ENCODE results near the gene TARS3.
"Not testable (repeated sequence)": the region's sequence is repeated elsewhere in the genome, so short reads cannot be mapped to it uniquely, and the experiment has no call there.

The TARS3 gene

DNA sequence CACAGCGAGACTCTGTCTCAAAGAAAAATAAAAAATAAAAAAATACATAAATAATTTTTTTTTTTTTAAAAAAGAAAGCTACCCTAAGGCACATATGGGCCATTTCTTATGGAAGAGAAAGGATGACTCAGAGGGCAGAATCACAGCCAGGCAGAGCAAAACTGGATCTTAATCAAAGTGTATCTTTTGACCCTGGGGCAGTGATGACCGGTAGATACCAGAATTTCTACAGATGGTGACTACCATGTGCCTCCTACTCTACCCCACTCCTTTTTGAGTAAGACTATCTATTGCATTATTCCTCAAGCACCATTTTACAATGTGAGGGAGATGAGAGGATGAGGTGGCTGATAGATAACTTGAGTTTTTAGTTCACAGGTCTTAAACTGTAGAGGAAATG is 26.0 kb downstream of the TARS3 start:
- no peak for DNase-seq (ENCODE audit: low read depth)

DNA sequence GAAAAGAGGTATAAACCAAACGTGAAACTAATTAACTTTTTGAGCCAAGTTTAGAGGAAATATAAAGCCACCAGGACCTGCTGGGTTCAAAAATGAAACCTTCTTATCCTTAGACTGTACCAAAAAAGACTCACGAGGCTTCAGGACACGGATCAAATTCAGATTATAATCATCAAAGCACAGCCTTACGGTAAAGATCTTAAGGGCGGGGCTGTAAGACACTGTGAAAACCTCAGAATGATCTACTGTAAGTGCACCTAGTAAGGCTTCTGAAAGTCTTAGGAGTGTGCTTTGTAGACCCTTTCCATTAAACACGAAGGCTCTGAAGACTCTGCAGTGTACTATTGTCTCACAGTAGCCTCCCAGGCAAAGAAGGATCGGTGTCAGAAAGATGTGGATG is 26.8 kb downstream of the TARS3 start:
- DNase-seq (ENCODE audit: low read depth), result no peak

GRCh38 chr15:101696829-101697228 is 27.4 kb downstream of the TARS3 start:
- DNase-seq (ENCODE audit: low read depth), result no peak

DNA sequence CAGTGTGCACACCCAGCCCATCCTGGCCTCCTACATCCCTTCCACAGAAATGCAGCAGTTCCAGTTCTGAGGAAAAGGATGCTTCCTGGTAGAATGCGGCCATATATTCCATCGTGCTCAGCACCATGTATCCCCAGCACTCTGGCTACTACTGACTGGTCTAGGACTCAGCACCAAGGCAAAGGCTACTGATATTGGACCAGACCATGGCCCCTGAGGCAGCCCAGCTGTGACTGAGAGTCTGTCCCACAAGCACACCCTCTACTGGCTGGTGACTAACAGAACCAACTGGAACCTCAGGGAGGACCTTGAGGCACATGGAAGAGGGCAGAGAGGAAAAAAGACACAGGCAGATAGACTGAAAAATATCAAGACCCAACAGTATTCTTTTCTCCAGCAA is 30.0 kb downstream of the TARS3 start:
- no peak for DNase-seq (ENCODE audit: low read depth)

DNA sequence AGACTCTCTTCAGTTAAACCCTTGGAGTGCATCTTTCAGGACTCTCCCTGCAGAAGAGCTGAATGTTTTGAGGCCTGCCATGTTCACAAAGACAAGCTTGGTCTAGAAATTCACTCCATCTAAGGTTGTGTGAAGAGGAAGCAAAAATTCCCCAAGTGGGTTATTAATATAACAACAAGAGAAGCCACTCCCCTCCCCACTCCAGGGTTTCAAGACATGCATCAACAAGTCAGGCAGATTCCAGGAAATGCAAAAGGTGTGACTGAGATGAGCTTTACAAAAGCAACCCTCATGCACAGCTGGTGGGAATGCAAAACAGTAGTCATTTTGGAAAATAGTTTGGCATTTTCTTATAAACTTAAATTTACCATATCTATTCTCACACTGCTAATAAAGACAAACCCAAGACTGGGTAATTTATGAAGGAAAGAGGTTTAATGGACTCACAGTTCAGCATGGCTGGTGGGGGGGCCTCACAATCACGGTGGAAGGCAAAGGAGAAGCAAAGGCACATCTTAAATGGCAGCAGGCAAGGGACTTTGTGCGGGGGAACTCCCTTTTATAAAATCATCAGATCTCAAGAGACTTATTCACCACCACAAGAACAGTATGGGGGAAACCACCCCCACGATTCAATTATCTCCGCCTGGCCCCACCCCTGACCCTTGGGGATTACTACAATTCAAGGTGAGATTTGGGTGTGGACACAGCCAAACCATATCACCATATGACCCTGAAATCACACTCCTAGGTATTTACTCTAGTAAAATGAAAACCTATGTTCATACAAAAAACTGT is 31.3 kb downstream of the TARS3 start:
- DNase-seq (ENCODE audit: low read depth), result no peak

DNA sequence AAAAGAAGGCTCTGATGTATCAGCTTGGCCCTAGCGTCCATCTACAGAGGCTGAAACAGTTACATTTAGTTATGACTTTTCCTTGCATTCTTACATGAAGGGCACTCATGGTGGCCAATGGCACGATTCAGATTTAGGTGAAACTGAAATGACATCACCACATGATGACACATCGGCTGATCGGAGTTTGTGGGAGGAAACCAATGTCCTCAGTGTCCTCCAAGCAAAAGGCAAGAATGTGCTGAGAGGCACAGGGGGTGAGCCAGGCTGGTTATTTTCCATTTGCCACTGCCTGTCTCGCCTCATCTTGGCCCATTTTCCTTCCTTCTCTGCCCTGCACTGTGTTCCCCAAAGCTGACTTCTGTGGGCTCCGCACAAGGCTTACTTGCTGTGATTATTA is 34.4 kb downstream of the TARS3 start:
- no peak for DNase-seq (ENCODE audit: low read depth)

DNA sequence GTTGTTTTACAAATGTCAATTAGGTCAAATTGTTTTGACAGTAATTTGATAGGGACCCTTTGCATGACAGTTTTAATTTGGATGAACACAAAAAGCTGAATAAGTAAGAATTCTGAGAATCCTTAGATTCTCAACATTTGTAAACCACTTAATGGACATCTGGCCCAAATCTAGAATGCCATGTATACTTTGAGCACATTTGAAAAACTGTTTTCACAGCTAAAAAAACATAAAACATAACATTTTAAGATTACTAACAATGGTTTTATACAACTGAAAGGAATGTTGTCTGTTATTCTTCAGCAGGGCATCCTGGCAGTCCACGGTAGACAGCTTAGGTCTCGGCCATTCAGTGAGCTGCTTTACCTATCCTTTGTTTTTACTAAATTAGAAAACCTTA is 37.6 kb downstream of the TARS3 start:
- DNase-seq (ENCODE audit: low read depth), result no peak

DNA sequence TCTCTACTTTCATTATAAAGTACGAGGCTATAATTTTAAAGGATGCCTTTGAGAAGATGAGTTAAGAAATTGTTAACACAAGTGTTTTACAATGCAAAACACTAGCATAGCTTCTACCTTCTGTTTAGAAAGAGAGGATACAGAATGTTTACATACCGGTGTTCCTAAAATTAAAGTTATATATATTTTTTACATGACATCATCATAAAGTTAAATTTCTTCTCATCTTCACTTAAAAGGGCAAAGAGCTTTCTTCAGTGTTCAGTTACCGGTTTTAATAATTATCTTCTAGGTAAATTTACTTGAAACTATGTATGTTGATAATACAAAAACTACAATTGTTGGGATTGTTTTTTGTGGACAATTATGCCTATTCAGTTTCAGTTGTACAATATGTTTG is 39.4 kb downstream of the TARS3 start:
- DNase-seq (ENCODE audit: low read depth), result no peak

DNA sequence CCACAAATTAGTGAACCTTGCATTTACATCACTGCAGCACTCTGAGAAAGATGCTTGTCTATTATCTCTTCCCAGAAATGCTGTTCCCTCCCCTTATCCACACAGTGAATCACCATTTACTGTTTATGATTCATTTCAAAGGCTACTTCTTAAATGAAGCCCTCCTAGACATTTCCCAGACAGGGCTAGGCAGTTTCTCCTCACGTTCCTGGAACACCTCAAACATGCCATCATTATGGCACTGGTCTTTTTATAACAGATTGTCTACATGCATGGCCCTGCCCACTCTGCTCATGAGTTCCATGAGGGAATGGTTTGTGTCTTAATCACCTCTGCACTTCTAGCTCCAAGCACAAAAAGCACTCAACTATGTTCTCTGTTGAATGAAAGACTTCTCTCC is 39.9 kb downstream of the TARS3 start:
- DNase-seq (ENCODE audit: low read depth), result no peak

GRCh38 chr15:101679806-101680205 is 44.5 kb downstream of the TARS3 start:
- no peak for DNase-seq (ENCODE audit: low read depth)

DNA sequence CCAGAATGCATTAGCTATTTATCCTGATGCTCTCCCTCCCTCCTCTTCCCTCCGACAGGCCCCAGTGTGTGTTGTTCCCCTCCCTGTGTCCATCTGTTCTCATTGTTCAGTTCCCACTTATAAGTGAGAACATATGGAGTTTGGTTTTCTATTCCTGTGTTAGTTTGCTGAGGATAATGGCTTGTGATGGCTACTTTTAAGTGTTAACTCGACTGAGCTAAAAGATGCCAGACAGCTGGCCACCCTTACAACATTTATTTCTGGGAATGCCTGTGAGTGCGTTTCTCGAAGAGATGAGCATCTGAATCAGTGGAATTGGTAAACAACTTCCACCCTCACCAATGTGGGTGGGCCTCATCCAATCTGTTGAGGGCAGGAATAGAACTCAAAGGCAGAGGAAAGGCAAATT is 47.3 kb downstream of the TARS3 start:
- no peak for DNase-seq (ENCODE audit: low read depth)

GRCh38 chr15:101675796-101676582 is 48.3 kb downstream of the TARS3 start:
- DNase-seq (ENCODE audit: low read depth), result no peak

DNA sequence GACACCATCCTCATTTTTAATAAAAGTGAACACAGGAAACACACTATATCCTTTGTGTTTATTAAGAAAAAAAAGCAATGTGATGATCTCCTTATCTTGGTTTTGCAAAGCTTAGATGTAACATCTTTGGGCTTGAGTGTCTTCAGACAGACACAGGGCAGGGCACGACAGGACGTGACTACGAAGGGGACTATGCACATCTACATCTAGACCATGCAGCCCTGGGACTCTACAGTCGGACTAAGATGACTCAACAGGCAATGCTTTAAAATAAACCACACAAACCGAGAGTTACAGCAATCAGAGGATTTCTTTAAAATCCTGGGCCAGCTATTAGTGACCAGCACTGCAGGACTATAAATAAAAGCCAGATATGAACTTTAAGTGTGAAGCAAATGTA is 49.3 kb downstream of the TARS3 start:
- DNase-seq (ENCODE audit: low read depth), result no peak

DNA sequence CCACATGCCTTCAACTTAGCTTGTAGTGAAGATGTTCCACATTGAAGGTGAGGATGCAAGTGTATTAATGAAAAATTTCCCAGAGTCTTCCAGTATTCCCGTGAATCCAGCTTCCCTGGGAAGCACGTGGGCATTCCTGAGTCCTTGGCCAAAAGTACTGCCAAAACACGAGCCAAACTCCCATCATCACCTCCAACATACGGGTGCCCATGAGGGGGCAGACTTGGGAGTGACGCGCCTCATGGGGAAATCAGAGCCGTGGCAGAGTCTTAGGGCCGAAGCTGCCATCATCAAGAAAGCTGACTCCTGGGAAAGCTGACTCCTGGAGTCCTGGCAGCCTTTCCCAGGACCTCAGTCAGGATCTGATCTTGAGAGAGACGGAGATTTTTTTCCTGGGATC is 52.0 kb downstream of the TARS3 start:
- DNase-seq (ENCODE audit: low read depth), result no peak

GRCh38 chr15:101669744-101670143 is 54.5 kb downstream of the TARS3 start:
- no peak for DNase-seq (ENCODE audit: low read depth)

DNA sequence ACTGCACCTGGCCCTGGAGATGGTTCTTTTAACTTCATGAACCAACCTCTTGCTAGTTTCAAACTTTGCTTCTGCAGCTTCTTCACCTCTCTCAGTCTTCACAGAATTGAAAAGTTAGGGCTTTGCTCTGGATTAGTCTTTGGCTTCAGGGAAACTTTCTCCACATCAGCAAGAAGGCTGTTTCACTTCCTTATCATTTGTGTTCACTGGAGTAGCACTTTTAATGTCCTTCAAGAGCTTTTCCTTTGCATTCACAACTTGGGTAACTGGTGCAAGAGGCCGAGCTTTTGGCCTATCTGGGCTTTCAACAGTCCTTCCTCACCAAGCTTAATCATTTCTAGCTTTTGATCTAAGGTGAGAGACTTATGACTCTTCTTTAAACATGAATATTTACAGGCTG is 56.4 kb downstream of the TARS3 start:
- DNase-seq (ENCODE audit: low read depth), result no peak

- no peak for DNase-seq (ENCODE audit: low read depth)
Observed at GRCh38 chr15:101664303-101664913, 59.9 kb downstream of the TARS3 start.

DNA sequence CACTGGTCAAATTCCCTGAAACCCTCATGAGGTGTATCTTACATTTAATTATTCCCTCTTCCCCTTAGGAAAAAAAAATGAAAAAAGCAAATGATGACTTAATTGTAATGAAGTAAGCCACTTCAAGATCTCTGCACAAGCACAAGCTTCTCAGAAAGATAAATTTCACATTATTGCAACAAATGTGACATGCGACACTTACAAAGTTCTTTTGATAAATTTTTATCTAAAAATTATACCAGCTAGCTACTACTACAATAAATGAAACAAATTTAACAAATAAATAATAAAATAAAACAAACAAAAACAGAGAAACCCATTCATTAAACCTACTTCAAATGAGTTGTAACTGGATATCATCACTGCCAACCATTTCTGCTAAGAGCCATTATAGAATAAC is 62.1 kb downstream of the TARS3 start:
- DNase-seq (ENCODE audit: low read depth), result no peak

DNA sequence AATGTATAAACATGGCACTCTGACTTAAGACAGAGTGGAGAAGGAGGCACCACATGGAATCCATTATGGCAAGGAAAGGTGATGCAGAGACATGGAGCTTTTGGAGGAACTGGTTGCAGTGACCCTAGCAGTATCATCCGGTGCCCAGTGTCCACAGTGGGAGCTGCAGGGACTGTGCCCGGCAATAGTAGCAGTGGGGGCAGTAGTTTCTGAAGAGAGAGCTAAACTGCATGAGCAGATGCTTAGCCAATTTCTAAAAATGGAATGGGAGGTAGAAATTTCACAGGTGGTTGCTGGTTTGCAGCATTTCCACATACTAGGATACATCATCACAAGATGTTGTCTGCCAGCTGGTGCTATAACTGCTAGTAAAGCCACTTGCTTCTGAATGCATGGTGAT is 64.3 kb downstream of the TARS3 start:
- DNase-seq (ENCODE audit: low read depth), result no peak

DNA sequence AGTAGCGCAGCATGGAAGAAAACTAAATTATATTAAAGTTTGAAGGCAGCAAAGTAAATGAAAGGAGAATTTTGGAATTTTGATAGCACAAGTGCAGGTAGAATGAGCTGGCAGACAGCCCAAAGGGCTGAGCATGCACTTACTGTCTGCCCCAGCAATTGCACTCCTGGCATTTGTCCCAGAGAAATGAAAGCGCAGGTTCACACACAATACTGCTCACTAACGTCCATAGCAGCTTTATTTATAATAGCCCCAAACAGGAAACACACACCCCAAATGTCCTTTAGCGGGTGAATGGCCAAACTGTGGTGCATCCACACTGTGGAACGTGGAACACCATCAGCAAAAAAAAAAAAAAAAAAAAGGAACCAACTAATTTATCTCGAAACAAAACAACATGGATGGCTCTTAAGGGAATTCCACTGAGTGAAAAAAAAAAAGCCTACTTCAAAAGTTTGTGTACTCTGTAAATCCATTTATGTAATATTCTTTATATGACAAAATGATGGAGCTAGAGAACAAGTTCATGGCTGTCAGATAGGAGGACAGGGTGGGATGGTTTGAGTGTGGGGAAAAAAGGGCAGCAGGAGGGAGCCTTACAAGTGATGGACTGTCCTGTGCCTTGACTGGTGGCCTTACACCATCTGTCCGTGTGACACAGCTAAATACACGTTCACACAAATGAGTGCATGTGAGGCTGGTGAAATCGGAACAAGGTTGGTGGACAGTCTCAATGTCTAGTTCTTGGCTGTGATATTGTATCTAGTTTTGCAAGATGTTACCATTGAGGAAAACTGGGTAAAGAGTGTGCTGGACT is 66.1 kb downstream of the TARS3 start:
- DNase-seq (ENCODE audit: low read depth), result no peak

DNA sequence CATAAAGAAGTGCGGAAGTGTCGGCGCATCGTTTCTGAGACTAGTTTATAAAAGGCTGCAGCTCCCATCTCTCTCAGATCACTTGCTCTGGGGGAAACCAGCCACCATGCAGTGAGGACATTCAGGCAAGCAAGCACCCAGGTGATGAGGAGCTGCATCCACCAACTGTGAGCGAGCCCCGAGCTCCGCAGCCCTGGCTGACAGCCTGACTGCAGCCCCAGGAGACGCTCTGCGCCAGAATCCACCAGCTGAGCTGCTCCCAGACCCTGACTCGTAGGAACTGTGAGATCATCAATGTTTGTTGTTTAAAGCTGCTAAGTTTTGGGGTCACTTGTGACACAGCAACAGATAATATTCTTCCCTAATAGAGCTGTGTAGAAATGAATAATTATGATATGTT is 67.1 kb downstream of the TARS3 start:
- DNase-seq (ENCODE audit: low read depth), result no peak

DNA sequence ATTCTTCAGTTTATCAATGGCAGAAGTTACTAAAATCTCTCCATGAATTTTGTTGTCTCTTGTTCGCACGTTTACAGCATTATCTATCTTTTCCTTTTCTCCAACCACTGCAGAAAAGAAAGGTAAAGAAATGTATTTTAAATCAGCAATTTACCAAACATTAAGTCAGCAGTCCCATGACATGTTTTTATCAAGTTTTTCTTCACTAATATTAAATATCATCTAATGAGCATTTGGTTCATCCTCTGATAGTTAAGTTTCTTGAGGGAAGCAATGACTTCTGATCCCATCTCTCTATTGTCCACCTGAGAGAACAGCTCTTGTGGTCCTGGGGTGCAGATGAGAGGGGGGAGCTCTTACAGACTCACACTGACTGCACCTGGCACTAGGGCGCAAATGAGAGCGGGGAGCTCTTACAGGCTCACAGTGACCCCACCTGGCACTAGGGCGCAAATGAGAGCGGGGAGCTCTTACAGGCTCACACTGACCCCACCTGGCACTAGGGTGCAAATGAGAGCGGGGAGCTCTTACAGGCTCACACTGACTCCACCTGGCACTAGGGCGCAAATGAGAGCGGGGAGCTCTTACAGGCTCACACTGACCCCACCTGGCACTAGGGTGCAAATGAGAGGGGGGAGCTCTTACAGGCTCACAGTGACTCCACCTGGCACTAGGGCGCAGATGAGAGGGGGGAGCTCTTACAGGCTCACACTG is 69.5 kb downstream of the TARS3 start:
- not testable (repeated sequence) for DNase-seq (ENCODE audit: low read depth)

Measured in stimulated activated CD8-positive, alpha-beta memory T cell treated with anti-CD3 and anti-CD28 coated beads, Interleukin-4, amount 100 ng/mL, for 24 hours (primary cell).